ENCODE data around the gene NES.

DNA sequence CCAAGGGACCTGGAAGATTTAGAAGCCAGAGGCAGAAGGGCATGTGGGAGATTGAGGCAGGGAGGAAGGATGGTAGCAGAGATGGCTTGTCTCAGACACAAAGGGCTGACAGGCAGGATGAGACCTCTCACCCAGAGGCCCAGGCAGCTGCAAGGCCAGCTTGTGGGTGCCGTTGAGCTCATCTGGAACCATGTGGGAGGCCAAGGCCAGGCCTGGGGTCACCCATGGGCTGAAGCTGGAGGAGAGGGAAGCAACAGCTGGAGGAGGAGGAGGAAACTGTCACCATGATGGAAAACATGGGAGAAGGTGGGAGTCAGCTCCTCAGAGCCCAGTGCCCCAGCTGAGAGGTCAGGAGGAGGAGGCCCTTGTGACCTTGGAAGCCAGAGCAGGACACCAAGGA, 21.8 kb upstream of the NES start:
- TF ChIP-seq ZNF18 (tag by site-specific recombination; IDR thresholded peaks at IDR 0.05) (no peak), ZNF707 (tag by site-specific recombination; IDR thresholded peaks at IDR 0.05) (no peak), TCF7L2 (IDR thresholded peaks at IDR 0.05; ENCODE audit: borderline replicate concordance, low read depth, low read length) (no peak), KLF10 (tag by site-specific recombination; IDR thresholded peaks at IDR 0.05) (no peak)
- TF ChIP-seq, protein P1, sequence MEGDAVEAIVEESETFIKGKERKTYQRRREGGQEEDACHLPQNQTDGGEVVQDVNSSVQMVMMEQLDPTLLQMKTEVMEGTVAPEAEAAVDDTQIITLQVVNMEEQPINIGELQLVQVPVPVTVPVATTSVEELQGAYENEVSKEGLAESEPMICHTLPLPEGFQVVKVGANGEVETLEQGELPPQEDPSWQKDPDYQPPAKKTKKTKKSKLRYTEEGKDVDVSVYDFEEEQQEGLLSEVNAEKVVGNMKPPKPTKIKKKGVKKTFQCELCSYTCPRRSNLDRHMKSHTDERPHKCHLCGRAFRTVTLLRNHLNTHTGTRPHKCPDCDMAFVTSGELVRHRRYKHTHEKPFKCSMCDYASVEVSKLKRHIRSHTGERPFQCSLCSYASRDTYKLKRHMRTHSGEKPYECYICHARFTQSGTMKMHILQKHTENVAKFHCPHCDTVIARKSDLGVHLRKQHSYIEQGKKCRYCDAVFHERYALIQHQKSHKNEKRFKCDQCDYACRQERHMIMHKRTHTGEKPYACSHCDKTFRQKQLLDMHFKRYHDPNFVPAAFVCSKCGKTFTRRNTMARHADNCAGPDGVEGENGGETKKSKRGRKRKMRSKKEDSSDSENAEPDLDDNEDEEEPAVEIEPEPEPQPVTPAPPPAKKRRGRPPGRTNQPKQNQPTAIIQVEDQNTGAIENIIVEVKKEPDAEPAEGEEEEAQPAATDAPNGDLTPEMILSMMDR (tag by site-specific recombination; IDR thresholded peaks at IDR 0.05), result no peak
- TF ChIP-seq, protein P2, sequence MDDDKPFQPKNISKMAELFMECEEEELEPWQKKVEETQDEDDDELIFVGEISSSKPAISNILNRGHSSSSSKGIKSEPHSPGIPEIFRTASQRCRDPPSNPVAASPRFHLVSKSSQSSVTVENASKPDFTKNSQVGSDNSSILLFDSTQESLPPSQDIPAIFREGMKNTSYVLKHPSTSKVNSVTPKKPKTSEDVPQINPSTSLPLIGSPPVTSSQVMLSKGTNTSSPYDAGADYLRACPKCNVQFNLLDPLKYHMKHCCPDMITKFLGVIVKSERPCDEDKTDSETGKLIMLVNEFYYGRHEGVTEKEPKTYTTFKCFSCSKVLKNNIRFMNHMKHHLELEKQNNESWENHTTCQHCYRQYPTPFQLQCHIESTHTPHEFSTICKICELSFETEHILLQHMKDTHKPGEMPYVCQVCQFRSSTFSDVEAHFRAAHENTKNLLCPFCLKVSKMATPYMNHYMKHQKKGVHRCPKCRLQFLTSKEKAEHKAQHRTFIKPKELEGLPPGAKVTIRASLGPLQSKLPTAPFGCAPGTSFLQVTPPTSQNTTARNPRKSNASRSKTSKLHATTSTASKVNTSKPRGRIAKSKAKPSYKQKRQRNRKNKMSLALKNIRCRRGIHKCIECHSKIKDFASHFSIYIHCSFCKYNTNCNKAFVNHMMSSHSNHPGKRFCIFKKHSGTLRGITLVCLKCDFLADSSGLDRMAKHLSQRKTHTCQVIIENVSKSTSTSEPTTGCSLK (tag by site-specific recombination; IDR thresholded peaks at IDR 0.05), result no peak
- TF ChIP-seq, protein P3, sequence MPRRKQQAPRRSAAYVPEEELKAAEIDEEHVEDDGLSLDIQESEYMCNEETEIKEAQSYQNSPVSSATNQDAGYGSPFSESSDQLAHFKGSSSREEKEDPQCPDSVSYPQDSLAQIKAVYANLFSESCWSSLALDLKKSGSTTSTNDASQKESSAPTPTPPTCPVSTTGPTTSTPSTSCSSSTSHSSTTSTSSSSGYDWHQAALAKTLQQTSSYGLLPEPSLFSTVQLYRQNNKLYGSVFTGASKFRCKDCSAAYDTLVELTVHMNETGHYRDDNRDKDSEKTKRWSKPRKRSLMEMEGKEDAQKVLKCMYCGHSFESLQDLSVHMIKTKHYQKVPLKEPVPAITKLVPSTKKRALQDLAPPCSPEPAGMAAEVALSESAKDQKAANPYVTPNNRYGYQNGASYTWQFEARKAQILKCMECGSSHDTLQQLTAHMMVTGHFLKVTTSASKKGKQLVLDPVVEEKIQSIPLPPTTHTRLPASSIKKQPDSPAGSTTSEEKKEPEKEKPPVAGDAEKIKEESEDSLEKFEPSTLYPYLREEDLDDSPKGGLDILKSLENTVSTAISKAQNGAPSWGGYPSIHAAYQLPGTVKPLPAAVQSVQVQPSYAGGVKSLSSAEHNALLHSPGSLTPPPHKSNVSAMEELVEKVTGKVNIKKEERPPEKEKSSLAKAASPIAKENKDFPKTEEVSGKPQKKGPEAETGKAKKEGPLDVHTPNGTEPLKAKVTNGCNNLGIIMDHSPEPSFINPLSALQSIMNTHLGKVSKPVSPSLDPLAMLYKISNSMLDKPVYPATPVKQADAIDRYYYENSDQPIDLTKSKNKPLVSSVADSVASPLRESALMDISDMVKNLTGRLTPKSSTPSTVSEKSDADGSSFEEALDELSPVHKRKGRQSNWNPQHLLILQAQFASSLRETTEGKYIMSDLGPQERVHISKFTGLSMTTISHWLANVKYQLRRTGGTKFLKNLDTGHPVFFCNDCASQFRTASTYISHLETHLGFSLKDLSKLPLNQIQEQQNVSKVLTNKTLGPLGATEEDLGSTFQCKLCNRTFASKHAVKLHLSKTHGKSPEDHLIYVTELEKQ (tag by site-specific recombination; IDR thresholded peaks at IDR 0.05; ENCODE audit: borderline replicate concordance), result no peak

All from HEK293 (cell line).